Measurements from ENCODE around the gene TMPO. TPM values are rescaled to one million over a fixed set of nuclear protein-coding genes. Genes with fewer than 3 reads are reported as not detected.
A peak's percentile ranks its signal among the peaks of the same experiment; 100 is the strongest.
"Not testable (repeated sequence)": the region's sequence is repeated elsewhere in the genome, so short reads cannot be mapped to it uniquely, and the experiment has no call there.

The TMPO gene
- total and polyA plus RNA-seq, 2 experiments from 2014 or later: 30.0 to 67.5 TPM

DNA sequence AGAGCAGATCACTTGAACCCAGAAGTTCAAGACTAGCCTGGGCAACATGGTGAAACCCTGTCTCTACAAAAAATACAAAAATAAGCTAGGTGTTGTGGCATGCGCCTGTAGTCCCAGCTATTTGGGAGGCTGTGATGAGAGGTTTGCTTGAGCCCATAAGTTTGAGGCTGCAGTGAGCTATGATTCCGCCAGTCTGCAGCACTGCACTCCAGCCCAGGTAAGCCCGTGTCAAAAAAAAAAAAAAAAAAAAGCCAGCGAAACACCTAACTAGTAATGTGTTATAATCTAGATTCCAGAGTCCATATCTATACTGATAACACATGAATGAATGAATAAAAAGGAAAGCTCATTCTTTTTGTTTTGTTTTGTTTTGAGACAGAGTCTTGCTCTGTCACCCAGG, 59.6 kb downstream of the TMPO start:
- no peaks in the 10 kb centered on the region for H3K9me3 ChIP-seq (ENCODE audit: low read depth)
- no peaks in the 10 kb centered on the region for H3K4me1 ChIP-seq (ENCODE audit: insufficient read depth)
- no peaks in the 10 kb centered on the region for H3K36me3 ChIP-seq (ENCODE audit: low read depth)
- H3K4me2 ChIP-seq (ENCODE audit: unreplicated experiment): no peak overlapping the region
- no peak overlapping the region for H2AFZ ChIP-seq
- 74% methylated on average over 3 to 4 of the region's 4 CpGs for WGBS, 2 experiments (ENCODE audit: low coverage in 1 of 2, low lambda C conversion rate in 2 of 2, missing lambda C conversion rate in 2 of 2)
- H3K9ac ChIP-seq: no peak overlapping the region
- H3K79me2 ChIP-seq (ENCODE audit: insufficient read depth): no peaks in the 10 kb centered on the region
- TF ChIP-seq EZH2phosphoT487 (IDR thresholded peaks at IDR 0.05; ENCODE audit: insufficient read depth, low read depth): no peak
- TF ChIP-seq EZH2 (IDR thresholded peaks at IDR 0.05; ENCODE audit: insufficient read depth, poor library complexity, severe bottlenecking): no peak
- in situ Hi-C loops (cut with MboI): no loop called here
- no peak overlapping the region for H3K27ac ChIP-seq
- H3K27me3 ChIP-seq (replicated peaks; ENCODE audit: insufficient read depth): no peaks in the 10 kb centered on the region
- no peaks in the 10 kb centered on the region for H4K20me1 ChIP-seq (ENCODE audit: insufficient read depth)
- no peak for DNase-seq
- H3K4me3 ChIP-seq: no peak overlapping the region
- no peaks in the 10 kb centered on the region for H3K9me2 ChIP-seq (ENCODE audit: insufficient read depth)
- H3F3A ChIP-seq (ENCODE audit: insufficient read depth): peaks cover 6% of the 10 kb centered on the region; the same call in 1 of the 2 replicates

- H3K4me1 ChIP-seq (ENCODE audit: insufficient read depth); H3K9ac ChIP-seq; H2AFZ ChIP-seq; H3K9me3 ChIP-seq (ENCODE audit: low read depth); DNase-seq; in situ Hi-C loops (cut with MboI); H3K27ac ChIP-seq; H3K9me2 ChIP-seq (ENCODE audit: insufficient read depth); H3K36me3 ChIP-seq (ENCODE audit: low read depth); H3K4me2 ChIP-seq (ENCODE audit: unreplicated experiment); H3K27me3 ChIP-seq (replicated peaks; ENCODE audit: insufficient read depth); H3K79me2 ChIP-seq (ENCODE audit: insufficient read depth); H4K20me1 ChIP-seq (ENCODE audit: insufficient read depth); H3K4me3 ChIP-seq; H3F3A ChIP-seq (ENCODE audit: insufficient read depth): not testable (repeated sequence)
- WGBS, 2 experiments (ENCODE audit: low coverage in 1 of 2, low lambda C conversion rate in 2 of 2, missing lambda C conversion rate in 2 of 2): 67 to 70% methylated on average over 2 of the region's 2 CpGs
Observed at GRCh38 chr12:98576795-98577194, 61.4 kb downstream of the TMPO start.

GRCh38 chr12:98578392-98578791, 63.0 kb downstream of the TMPO start:
- Histone ChIP-seq H3K4me1 (ENCODE audit: insufficient read depth) (no peaks in the 10 kb centered on the region), H3K9ac (no peak overlapping the region), H3K9me3 (ENCODE audit: low read depth) (no peaks in the 10 kb centered on the region), H3K36me3 (ENCODE audit: low read depth) (no peaks in the 10 kb centered on the region), H3K4me3 (no peak overlapping the region), H3K27ac (no peak overlapping the region), H3K4me2 (ENCODE audit: unreplicated experiment) (no peak overlapping the region), H3F3A (ENCODE audit: insufficient read depth) (peaks cover 6% of the 10 kb centered on the region; the same call in 1 of the 2 replicates), H3K9me2 (ENCODE audit: insufficient read depth) (no peaks in the 10 kb centered on the region), H2AFZ (no peak overlapping the region), H3K79me2 (ENCODE audit: insufficient read depth) (no peaks in the 10 kb centered on the region), H4K20me1 (ENCODE audit: insufficient read depth) (no peaks in the 10 kb centered on the region), H3K27me3 (replicated peaks; ENCODE audit: insufficient read depth) (no peaks in the 10 kb centered on the region)
- TF ChIP-seq EZH2phosphoT487 (IDR thresholded peaks at IDR 0.05; ENCODE audit: insufficient read depth, low read depth) (no peak), EZH2 (IDR thresholded peaks at IDR 0.05; ENCODE audit: insufficient read depth, poor library complexity, severe bottlenecking) (no peak)
- in situ Hi-C loops (cut with MboI): no loop called here
- DNase-seq: no peak
- 96 to 97% methylated on average over 1 of the region's 1 CpG for WGBS, 2 experiments (ENCODE audit: low coverage in 1 of 2, low lambda C conversion rate in 2 of 2, missing lambda C conversion rate in 2 of 2)

DNA sequence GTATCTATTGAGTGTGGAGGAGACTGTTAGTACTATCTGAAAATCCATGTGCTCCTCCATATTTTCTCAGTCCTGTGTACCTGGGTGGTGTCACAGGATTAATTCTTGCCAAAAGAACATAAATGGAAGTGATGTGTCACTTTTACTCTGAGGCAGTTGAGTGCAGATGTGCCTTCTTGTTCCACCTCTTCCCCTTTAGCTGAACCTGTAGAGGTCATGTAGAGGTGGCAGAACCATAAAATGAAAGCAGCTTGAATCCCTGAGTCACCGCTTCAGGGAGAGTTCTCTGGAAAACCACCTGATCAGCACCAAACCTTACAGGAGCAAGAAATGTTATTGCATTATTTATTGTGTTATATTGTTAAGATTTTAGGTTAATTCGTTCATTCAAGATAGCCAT, 63.4 kb downstream of the TMPO start:
- Histone ChIP-seq H3K9me2 (ENCODE audit: insufficient read depth) (no peaks in the 10 kb centered on the region), H3F3A (ENCODE audit: insufficient read depth) (peaks cover 6% of the 10 kb centered on the region; the same call in 1 of the 2 replicates), H4K20me1 (ENCODE audit: insufficient read depth) (no peaks in the 10 kb centered on the region), H3K27ac (no peak overlapping the region), H3K9me3 (ENCODE audit: low read depth) (no peaks in the 10 kb centered on the region), H3K4me2 (ENCODE audit: unreplicated experiment) (no peak overlapping the region), H3K27me3 (replicated peaks; ENCODE audit: insufficient read depth) (no peaks in the 10 kb centered on the region), H3K4me1 (ENCODE audit: insufficient read depth) (no peaks in the 10 kb centered on the region), H3K36me3 (ENCODE audit: low read depth) (no peaks in the 10 kb centered on the region), H3K9ac (no peak overlapping the region), H3K79me2 (ENCODE audit: insufficient read depth) (no peaks in the 10 kb centered on the region), H2AFZ (no peak overlapping the region), H3K4me3 (no peak overlapping the region)
- TF ChIP-seq EZH2 (IDR thresholded peaks at IDR 0.05; ENCODE audit: insufficient read depth, poor library complexity, severe bottlenecking): no peak
- no peak for TF ChIP-seq EZH2phosphoT487 (IDR thresholded peaks at IDR 0.05; ENCODE audit: insufficient read depth, low read depth)
- 67 to 73% methylated on average over 2 of the region's 2 CpGs for WGBS, 2 experiments (ENCODE audit: low coverage in 1 of 2, low lambda C conversion rate in 2 of 2, missing lambda C conversion rate in 2 of 2)
- DNase-seq: peak; percentile 21
- in situ Hi-C loops (cut with MboI): no loop called here

DNA sequence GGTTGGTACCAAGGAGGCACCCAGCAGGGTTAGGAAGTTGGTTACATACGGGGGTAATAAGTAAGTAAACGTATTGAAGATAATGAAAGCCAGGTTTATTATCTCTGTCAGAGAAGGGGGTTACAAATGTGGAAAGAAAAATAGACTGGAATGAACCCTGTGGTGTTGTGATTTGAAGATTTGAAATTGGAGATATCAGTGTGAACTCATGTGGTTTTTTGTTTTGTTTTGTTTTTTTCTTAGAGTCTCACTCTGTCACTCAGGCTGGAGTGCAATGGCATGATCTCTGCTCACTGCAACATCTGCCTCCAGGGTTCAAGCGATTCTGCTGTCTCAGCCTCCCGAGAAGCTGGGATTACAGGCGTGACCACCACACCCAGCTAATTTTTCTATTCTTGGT, 64.0 kb downstream of the TMPO start:
- Histone ChIP-seq H3K79me2 (ENCODE audit: insufficient read depth) (no peaks in the 10 kb centered on the region), H3K9me2 (ENCODE audit: insufficient read depth) (no peaks in the 10 kb centered on the region), H3K4me3 (no peak overlapping the region), H3K27ac (no peak overlapping the region), H3K9ac (no peak overlapping the region), H2AFZ (no peak overlapping the region), H3K36me3 (ENCODE audit: low read depth) (no peaks in the 10 kb centered on the region), H3F3A (ENCODE audit: insufficient read depth) (peaks cover under 1% of the 10 kb centered on the region; the same call in 1 of the 2 replicates), H3K9me3 (ENCODE audit: low read depth) (no peaks in the 10 kb centered on the region), H3K27me3 (replicated peaks; ENCODE audit: insufficient read depth) (no peaks in the 10 kb centered on the region), H4K20me1 (ENCODE audit: insufficient read depth) (no peaks in the 10 kb centered on the region), H3K4me2 (ENCODE audit: unreplicated experiment) (no peak overlapping the region), H3K4me1 (ENCODE audit: insufficient read depth) (no peaks in the 10 kb centered on the region)
- in situ Hi-C loops (cut with MboI): no loop called here
- no peak for DNase-seq
- no peak for TF ChIP-seq EZH2phosphoT487 (IDR thresholded peaks at IDR 0.05; ENCODE audit: insufficient read depth, low read depth)
- TF ChIP-seq EZH2 (IDR thresholded peaks at IDR 0.05; ENCODE audit: insufficient read depth, poor library complexity, severe bottlenecking): no peak
- 52 to 56% methylated on average over 5 of the region's 5 CpGs for WGBS, 2 experiments (ENCODE audit: low coverage in 1 of 2, low lambda C conversion rate in 2 of 2, missing lambda C conversion rate in 2 of 2)
